Stimulated activated CD4-positive, alpha-beta T cell treated with anti-CD3 and anti-CD28 coated beads, TNF-alpha, amount 100 ng/mL, for 1 hour (primary cell): ENCODE measurements around the gene ADCY3.
A peak's percentile ranks its signal among the peaks of the same experiment; 100 is the strongest.

Experiments used
- DNase-seq, 3 donors: peaks; one replicate each; pipeline ENCODE4 v3.0.0-alpha.2; 2020; ENCODE audit warnings: low read depth in 3 of 3, low spot score in 1 of 3

ADCY3 gene

GRCh38 chr2:24920098-24920808 is at the start of gene ADCY3:
Gene ADCY3, minus strand, starts transcription at chr2:24920237. Its CDS starts 1,250 bp downstream, at chr2:24918987.
- DNase-seq, result peak in 2 of 3 donors; percentile 18 to 33

- DNase-seq, result no peak
Observed at GRCh38 chr2:24969784-24970183, 49.7 kb upstream of the ADCY3 start.

- DNase-seq, result no peak
Observed at GRCh38 chr2:24961903-24962302, 41.9 kb upstream of the ADCY3 start.

DNA sequence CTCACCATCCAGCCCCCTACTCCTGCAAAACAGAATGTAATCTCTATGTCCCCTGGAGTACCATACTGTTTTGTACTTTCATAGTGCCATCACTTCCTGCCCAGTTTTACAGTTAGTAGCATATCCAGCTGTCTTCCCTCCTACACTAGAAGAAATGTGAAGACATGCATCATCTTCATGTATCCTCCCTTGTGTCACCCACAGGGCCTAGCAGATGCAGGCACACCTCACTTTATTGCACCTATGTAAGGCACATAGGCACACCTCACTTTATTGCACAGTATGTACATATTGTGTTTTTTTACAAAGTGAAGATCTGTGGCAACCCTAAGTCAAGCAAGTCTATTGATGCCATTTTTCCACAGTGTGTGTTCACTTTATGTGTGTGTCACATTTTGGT is 39.7 kb upstream of the ADCY3 start:
- DNase-seq, result no peak

GRCh38 chr2:24958411-24958935 is 38.4 kb upstream of the ADCY3 start:
- DNase-seq, result no peak

GRCh38 chr2:24957976-24958375 is 37.9 kb upstream of the ADCY3 start:
- DNase-seq, result no peak

DNA sequence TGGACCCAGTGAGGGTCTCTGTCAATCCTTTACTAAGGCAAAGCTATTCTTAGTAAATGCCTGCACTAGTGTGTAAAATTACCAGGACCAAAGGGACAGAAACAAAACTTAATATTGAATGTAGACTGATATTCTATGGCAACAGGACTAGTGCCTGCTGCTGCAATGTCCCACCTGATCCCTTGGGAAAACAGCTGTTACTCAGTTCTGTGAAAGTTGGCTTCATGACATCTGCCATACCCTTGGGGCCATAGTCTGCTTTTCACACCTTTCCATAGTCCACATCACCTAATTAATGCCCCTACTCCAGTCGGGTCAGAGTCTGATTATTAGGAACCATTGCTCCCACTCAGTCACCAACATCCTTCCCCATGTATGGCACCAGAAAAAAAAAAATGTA is 37.2 kb upstream of the ADCY3 start:
- no peak for DNase-seq

DNA sequence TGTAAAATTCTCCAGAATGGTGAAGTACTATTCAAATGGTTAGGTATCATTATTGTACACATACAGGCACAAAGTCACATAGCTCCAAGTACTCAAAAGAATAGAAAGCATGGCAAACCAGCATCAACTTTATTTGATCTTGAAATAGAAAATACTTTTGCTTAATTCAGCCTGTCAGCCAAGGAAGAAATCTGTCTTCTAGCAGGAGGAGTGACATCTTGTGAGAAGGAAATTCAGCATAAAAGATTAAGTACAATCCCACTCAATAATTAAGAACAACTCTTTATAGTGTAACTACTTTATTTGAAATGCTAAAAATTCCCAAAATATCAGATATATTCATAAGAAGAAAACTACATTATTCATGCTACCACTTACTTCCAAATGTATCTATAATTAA is 35.9 kb upstream of the ADCY3 start:
- DNase-seq, result no peak

- DNase-seq, result no peak
Observed at GRCh38 chr2:24955232-24955631, 35.2 kb upstream of the ADCY3 start.

DNA sequence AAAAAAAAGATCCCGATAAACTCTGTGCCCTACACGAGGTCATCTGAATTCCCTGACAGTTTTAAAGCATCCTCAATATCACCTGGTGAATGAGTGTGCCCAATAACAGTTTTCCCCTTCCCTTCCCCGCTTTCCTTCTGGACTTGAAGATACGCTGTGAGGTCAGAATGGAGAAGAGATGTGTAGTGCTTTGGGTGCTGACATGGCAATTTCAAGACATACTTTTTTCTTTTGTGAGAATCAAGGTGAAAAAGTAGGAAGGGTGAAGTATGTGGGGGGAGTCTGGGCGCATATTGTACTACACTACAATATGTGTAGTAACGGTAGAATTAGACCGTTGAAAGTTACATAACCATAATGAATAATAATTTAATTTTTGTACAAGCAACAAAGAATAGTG is 30.1 kb upstream of the ADCY3 start:
- no peak for DNase-seq

DNA sequence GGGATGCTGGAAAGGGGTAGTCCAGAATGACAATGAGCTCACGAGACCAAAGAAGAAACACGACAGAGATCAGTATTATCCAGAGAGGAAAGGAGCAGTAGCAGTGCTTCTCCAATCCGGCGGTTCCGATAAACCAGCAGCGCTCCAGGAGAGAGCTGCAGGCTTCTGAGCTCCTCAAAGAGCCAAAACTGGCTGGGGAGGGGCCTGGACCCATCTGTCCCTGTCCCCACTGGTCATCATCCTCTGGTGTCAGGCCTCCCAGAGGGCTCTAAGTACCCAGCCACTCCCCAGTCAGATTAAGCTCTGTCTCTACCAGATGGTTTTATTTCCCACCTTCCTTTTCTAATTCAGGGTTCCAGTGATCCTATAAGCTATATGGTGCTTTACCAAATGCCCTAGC is 28.5 kb upstream of the ADCY3 start:
- no peak for DNase-seq

DNA sequence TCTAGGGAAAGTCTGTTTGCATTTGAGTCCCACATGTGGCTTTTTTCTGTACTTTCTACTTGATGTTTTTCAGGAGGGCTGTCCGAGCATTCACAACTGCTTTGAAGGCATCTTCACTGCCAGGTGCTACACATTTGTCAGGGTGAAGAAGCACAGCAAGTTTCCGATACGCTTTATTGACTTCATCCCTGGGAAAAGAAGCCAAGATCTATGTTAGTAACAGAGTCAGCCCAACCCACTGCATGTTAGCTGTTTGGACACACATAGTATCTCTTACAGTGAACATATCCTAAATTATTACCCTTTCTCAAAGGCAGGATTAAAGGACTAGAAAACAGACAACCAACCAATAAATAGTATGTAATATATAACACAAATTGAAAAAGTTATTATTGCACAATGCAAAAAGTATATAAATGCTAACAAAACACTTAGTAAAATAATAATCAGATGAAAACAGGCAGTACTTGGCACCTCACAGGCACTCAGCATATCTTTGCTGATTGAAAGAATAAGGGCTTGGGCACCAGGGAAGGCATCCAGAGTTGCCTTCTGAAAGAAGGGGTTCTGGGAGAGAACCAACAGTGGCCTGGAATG is 27.6 kb upstream of the ADCY3 start:
- DNase-seq, result no peak

GRCh38 chr2:24945907-24946306 is 25.9 kb upstream of the ADCY3 start:
- no peak for DNase-seq

DNA sequence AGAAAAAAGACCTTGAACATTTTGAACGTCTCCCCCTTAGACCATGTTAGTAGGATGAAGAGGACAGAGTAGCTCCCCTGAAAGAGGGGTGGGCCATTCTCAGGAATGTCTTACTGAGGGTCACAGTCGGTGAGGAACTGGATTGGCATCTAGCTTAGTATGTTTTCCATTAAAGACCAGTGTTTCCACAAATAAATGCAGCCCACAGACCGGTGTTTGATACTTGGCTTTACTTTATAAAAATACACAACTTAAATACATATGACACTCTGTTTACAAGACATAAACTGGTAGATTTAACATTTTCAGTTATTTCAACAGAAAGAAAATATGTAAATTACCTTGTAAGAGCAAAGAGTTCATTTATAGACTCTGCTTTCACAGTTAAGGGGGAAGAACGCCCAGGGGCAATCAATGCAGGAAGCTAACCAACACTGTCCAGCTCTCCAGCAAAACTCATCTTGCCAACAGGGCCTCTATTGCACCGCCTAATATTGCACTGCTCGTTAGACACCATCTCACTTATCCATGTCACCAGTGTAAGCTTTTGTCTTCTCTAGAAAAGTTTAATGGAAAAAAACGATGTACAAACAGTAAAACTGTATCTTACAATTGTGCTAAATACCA is 23.5 kb upstream of the ADCY3 start:
- no peak for DNase-seq

DNA sequence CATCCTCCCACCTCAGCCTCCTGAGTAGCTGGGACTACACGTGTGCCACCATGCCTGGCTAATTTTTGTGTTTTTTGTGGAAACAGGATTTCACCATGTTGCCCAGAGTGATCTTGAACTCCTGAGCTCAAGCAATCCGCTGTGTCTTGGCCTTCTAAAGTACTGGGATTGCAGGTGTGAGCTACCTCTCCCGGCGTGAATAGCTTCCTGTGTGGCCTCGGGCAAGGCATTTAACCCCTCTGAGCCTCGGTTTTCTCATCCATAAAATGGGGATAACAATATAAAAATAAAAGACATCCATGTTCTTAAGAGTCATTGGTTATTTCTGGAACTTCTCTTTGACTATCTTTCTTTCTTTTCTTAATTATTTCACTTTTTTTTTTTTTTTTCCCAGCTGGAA is 19.3 kb upstream of the ADCY3 start:
- no peak for DNase-seq

DNA sequence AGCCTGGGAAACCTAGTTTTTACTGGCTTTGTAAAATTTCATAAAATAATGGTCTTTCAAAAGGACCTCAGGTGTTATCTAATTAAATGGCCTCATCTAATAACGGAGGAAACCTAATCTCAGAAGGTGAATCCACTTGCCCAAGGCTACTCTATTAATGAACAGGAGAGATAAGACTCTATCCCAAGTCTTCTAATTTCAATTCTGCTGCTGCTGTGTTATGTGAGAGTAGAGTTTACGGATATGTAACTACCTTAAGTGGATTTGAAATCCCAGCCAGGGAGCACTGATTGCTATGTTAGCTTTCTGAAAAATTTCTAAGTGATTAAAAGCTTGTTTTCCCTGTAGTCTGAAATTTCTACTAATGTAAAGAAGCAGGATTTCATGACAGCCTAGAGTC is 17.2 kb upstream of the ADCY3 start:
- no peak for DNase-seq

GRCh38 chr2:24935145-24935544 is 15.1 kb upstream of the ADCY3 start:
- DNase-seq, result no peak

- DNase-seq, result no peak
Observed at GRCh38 chr2:24932715-24933114, 12.7 kb upstream of the ADCY3 start.

DNA sequence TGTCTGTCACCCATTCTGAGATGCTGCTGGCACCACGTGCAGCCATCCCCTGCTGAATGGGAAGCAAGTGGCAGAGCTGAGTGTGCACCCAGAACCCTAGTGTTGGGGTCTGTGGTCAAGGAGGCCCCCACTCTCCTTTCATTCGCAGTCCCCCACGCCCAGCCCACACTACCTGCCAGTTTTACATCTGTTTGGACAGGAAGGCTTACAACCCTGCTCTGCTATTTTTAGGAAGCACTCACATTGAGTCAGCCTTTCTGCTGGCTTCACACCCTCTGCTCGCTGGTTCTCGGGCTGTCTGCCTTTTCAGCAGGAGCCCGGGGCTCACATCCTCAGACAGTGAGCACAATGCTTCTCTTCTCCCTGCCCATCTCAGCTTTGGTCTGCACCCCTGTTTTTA is 10.7 kb upstream of the ADCY3 start:
- no peak for DNase-seq

GRCh38 chr2:24929230-24929629 is 9.2 kb upstream of the ADCY3 start:
- DNase-seq, result no peak

DNA sequence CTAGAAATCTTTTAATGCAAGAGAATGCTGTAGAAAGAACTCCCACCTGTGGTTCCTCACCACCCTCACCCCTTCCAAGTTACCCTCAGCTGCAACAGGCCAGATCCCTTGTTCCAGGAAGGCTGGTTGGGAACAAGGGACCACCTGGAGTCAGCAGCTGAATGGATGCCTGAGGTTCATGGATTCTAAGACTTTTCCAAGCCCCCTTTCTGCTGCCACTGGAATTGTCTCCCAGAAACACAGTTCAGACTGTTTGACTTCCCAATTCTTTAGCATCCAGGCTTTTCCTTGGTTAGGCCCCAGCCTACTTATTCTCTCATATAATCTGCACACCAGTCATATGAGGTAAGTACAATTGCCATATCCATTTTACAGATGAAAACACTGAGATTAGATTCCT is 8.0 kb upstream of the ADCY3 start:
- DNase-seq, result no peak

GRCh38 chr2:24926602-24927252 is 6.7 kb upstream of the ADCY3 start:
- DNase-seq, result no peak
